Panc1 (cell line): Measurements from ENCODE around the gene N4BP3. TPM values are rescaled to one million over a fixed set of nuclear protein-coding genes. Genes with fewer than 3 reads are reported as not detected.

Experiments used
- ATAC-seq: fragments of 200-7000 bp; cut with Tn5 transposase; 2 replicates; pipeline ENCODE4 v1.9.1; 2020; ENCODE audit warnings: mild to moderate bottlenecking, moderate library complexity
- BruUV-seq: library from RNA; stranded (reverse); fragments of 400-500 nt; replicated peaks from 2 replicates; lab custom pipeline; 2021; lab: Mats Ljungman, UMichigan
- CTCF ChIA-PET: fragments of 300-600 bp; sonication (Branson Sonifier 250); formaldehyde crosslinking; loops from one replicate; lab custom pipeline; 2022; ENCODE audit warnings: antibody characterized with exemption; lab: Charles Lee
- POLR2A ChIA-PET: fragments of 300-600 bp; sonication (Branson Sonifier 250); formaldehyde crosslinking; loops from one replicate; lab custom pipeline; 2022; ENCODE audit warnings: antibody characterized with exemption; lab: Charles Lee
- DNase-seq: peaks from one replicate; pipeline ENCODE4 v3.0.0-alpha.2; 2010; ENCODE audit warnings: low read depth, low spot score
- H3K27ac ChIP-seq: 2 replicates; pipeline ENCODE4 v1.5.1; 2011; ENCODE audit warnings: mild to moderate bottlenecking, low read length, inconsistent platforms
- H3K27me3 ChIP-seq: fragments of 200-500 bp; sonication (Bioruptor generic); 2 replicates; pipeline ENCODE4 v1.6.0; 2014; ENCODE audit warnings: low read length, inconsistent platforms; ENCODE audit not compliant: control insufficient read depth, insufficient read depth
- H3K36me3 ChIP-seq: fragments of 200-500 bp; sonication (Bioruptor generic); 2 replicates; pipeline ENCODE4 v1.5.1; 2014; ENCODE audit warnings: inconsistent platforms, mild to moderate bottlenecking, low read length, moderate library complexity; ENCODE audit not compliant: control insufficient read depth, insufficient read depth
- H3K4me1 ChIP-seq: 2 replicates; pipeline ENCODE4 v1.5.1; 2011; ENCODE audit warnings: inconsistent platforms, mild to moderate bottlenecking, low read length, moderate library complexity; ENCODE audit not compliant: control insufficient read depth, insufficient read depth
- H3K4me3 ChIP-seq, 2 experiments: 2 replicates each; pipeline ENCODE4 v1.5.1; 2011 to 2012; ENCODE audit warnings: low read depth in 2 of 2, low read length in 2 of 2, mild to moderate bottlenecking in 2 of 2, inconsistent platforms in 1 of 2, moderate library complexity in 1 of 2
- H3K9me3 ChIP-seq: fragments of 200-500 bp; sonication (Bioruptor generic); 2 replicates; pipeline ENCODE4 v1.5.1; 2014; ENCODE audit warnings: low read depth, mild to moderate bottlenecking, inconsistent platforms, low read length, moderate library complexity; ENCODE audit not compliant: control insufficient read depth, insufficient read depth
- POLR2AphosphoS5 ChIP-seq: IDR thresholded peaks from 2 replicates; pipeline ENCODE4 v1.6.1; 2012; ENCODE audit warnings: mild to moderate bottlenecking, low read depth, low read length, moderate library complexity
- SIN3A ChIP-seq: IDR thresholded peaks from 2 replicates; pipeline ENCODE4 v1.6.1; 2012; ENCODE audit warnings: low read depth, mild to moderate bottlenecking, low read length, moderate library complexity, borderline replicate concordance; ENCODE audit not compliant: insufficient read depth
- TCF7L2 ChIP-seq: IDR thresholded peaks from 2 replicates; pipeline ENCODE4 v1.6.1; 2011; ENCODE audit warnings: mild to moderate bottlenecking, low read depth, low read length, inconsistent platforms
- in situ Hi-C: cut with HindIII; loops from 2 replicates; pipeline ENCODE4 v1.10.0; 2016; ENCODE audit warnings: low sequenced_read_pairs, low pct_unique_long_range_greater_than_20kb
- intact Hi-C: fragments of 100-400 bp; cut with micrococcal nuclease; formaldehyde crosslinking; loops from one replicate; pipeline ENCODE4 v1.10.0; 2022; ENCODE audit not compliant: unreplicated experiment
- total RNA-seq: library from RNA; stranded (reverse); gene quantifications from one replicate; pipeline ENCODE4 v1.2.1, GENCODE V29; 2021; ENCODE audit not compliant: unreplicated experiment
- TF ChIP-seq, protein P1 (sequence below): fragments of 450-650 bp; IDR thresholded peaks from 2 replicates; pipeline ENCODE4 v1.5.1; 2017; ENCODE audit warnings: mild to moderate bottlenecking
- TF ChIP-seq, protein P2 (sequence below), 2 experiments: IDR thresholded peaks; 2 replicates each; pipeline ENCODE4 v1.6.1; 2011 to 2012; ENCODE audit warnings: low read depth in 2 of 2, control low read depth in 1 of 2, low read length in 1 of 2, mild to moderate bottlenecking in 1 of 2, moderate library complexity in 1 of 2; ENCODE audit not compliant: insufficient read depth in 1 of 2

The N4BP3 gene
- total RNA-seq, 1 experiment from 2014 or later = 2.3 TPM

- H3K4me3 ChIP-seq = peak overlapping the region; percentile 84 to 97
- intact Hi-C loops (no loop called here), in situ Hi-C loops (no loop called here)
- H3K36me3 ChIP-seq = peaks cover 6% of the 10 kb centered on the region
- POLR2A ChIA-PET = interaction anchor here (0.8 kb wide), 1 partner anchor 28 kb away, joined by 4 read pairs; no protein-coding TSS in a partner anchor
- no peak for ATAC-seq
- TSS peak; percentile 87 for BruUV-seq
- DNase-seq = no peak
- no peaks in the 10 kb centered on the region for H3K27me3 ChIP-seq
- H3K27ac ChIP-seq = peak overlapping the region; percentile 89
- CTCF ChIA-PET = interaction anchor here (1.3 kb wide), 1 partner anchor 77 kb away, joined by 7 read pairs; no protein-coding TSS in a partner anchor
- peaks cover 13% of the 10 kb centered on the region for H3K4me1 ChIP-seq
- TF ChIP-seq POLR2AphosphoS5 (no peak), TCF7L2 (no peak), SIN3A (no peak; the same call in 1 of the 2 replicates)
- TF ChIP-seq, protein P1, sequence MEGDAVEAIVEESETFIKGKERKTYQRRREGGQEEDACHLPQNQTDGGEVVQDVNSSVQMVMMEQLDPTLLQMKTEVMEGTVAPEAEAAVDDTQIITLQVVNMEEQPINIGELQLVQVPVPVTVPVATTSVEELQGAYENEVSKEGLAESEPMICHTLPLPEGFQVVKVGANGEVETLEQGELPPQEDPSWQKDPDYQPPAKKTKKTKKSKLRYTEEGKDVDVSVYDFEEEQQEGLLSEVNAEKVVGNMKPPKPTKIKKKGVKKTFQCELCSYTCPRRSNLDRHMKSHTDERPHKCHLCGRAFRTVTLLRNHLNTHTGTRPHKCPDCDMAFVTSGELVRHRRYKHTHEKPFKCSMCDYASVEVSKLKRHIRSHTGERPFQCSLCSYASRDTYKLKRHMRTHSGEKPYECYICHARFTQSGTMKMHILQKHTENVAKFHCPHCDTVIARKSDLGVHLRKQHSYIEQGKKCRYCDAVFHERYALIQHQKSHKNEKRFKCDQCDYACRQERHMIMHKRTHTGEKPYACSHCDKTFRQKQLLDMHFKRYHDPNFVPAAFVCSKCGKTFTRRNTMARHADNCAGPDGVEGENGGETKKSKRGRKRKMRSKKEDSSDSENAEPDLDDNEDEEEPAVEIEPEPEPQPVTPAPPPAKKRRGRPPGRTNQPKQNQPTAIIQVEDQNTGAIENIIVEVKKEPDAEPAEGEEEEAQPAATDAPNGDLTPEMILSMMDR = no peak
- TF ChIP-seq, protein P2, sequence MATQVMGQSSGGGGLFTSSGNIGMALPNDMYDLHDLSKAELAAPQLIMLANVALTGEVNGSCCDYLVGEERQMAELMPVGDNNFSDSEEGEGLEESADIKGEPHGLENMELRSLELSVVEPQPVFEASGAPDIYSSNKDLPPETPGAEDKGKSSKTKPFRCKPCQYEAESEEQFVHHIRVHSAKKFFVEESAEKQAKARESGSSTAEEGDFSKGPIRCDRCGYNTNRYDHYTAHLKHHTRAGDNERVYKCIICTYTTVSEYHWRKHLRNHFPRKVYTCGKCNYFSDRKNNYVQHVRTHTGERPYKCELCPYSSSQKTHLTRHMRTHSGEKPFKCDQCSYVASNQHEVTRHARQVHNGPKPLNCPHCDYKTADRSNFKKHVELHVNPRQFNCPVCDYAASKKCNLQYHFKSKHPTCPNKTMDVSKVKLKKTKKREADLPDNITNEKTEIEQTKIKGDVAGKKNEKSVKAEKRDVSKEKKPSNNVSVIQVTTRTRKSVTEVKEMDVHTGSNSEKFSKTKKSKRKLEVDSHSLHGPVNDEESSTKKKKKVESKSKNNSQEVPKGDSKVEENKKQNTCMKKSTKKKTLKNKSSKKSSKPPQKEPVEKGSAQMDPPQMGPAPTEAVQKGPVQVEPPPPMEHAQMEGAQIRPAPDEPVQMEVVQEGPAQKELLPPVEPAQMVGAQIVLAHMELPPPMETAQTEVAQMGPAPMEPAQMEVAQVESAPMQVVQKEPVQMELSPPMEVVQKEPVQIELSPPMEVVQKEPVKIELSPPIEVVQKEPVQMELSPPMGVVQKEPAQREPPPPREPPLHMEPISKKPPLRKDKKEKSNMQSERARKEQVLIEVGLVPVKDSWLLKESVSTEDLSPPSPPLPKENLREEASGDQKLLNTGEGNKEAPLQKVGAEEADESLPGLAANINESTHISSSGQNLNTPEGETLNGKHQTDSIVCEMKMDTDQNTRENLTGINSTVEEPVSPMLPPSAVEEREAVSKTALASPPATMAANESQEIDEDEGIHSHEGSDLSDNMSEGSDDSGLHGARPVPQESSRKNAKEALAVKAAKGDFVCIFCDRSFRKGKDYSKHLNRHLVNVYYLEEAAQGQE (IDR thresholded peaks at IDR 0.05; ENCODE audit: insufficient read depth in 1 of 2, low read depth in 2 of 2, low read length in 1 of 2) = no peak
- H3K9me3 ChIP-seq = no peaks in the 10 kb centered on the region
These were observed 39.4 kb downstream of the N4BP3 start for GRCh38 chr5:178152491-178153444.

GRCh38 chr5:178153530-178154340 is 40.4 kb downstream of the N4BP3 start, which contains the start of gene NHP2:
NHP2 (minus strand) TSS chr5:178153885; CDS start chr5:178153817, 68 bp downstream.
- in situ Hi-C loops = no loop called here
- POLR2A ChIA-PET = interaction anchor here (0.5 to 0.8 kb wide), 3 partner anchors 17 to 29 kb away, joined by 3 to 4 read pairs (median 4); no protein-coding TSS in a partner anchor
- BruUV-seq = no TSS peak
- peak within 1 kb of the TSS; percentile 84 to 97 for H3K4me3 ChIP-seq
- no peaks in the 10 kb centered on the region for H3K27me3 ChIP-seq
- H3K36me3 ChIP-seq = peaks cover 6% of the 10 kb centered on the region
- intact Hi-C loops = no loop called here
- DNase-seq = peak; percentile 97
- peaks cover 13% of the 10 kb centered on the region for H3K4me1 ChIP-seq
- H3K9me3 ChIP-seq = no peaks in the 10 kb centered on the region
- TF ChIP-seq POLR2AphosphoS5 (0 out of 2 replicates have a peak, but pooled peaks have one; percentile 56), TCF7L2 (no peak)
- TF ChIP-seq, protein P2 (IDR thresholded peaks at IDR 0.05; ENCODE audit: insufficient read depth in 1 of 2, low read depth in 2 of 2, low read length in 1 of 2) = peak in 1 of 2 experiments; percentile 24; a peak in 1 of 4 replicates
- CTCF ChIA-PET = interaction anchor here (1.3 kb wide), 1 partner anchor 78 kb away, joined by 7 read pairs; no protein-coding TSS in a partner anchor
- H3K27ac ChIP-seq = peak within 1 kb of the TSS; percentile 89
- peak; percentile 98 for ATAC-seq
